Cardiac septum (tissue), 1 donor: ENCODE results near the gene ABCF3. TPM values are rescaled to one million over a fixed set of nuclear protein-coding genes. Genes with fewer than 3 reads are reported as not detected.

Experiments used
- DNase-seq: peaks from one replicate; pipeline ENCODE4 v3.0.0-alpha.2; 2020; ENCODE audit warnings: low spot score
- intact Hi-C: fragments of 100-400 bp; cut with DNase I; formaldehyde crosslinking; loops from one replicate; pipeline ENCODE4 v1.14.0; 2022
- microRNA-seq: library from miRNA; unstranded; fragments of <30 nt; microRNA quantifications from one replicate; pipeline ENCODE4 v1.2.0, GENCODE V29; 2020
- total RNA-seq: library from RNA; stranded (reverse); fragmentation: NEBNext Ultra II Directional; extraction: Animal tissue kit (Norgen Biotek cat#: 25700); gene quantifications from one replicate; pipeline ENCODE4 v1.2.1, GENCODE V29; 2021
- donor health status: DM: no; HTN: no; CAD: no.

ABCF3 gene
- total RNA-seq, 1 donor from 2014 or later, result 61.5 TPM

DNA sequence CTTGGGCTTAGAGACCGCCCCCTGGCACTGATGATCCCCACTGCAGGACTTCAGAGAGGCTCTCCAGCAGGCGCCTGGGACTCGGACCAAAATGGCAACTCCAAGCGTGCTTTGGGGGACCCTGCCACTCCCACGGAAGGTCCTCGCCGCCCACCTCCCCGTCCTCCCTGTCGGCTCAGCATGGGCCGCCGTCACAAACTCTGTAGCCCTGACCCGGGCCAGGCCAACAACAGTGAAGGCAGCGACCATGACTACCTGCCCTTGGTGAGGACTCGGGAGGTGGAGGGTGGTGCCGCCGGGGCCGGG is 55.1 kb downstream of the ABCF3 start:
- intact Hi-C loops, result no loop called here
- DNase-seq, result no peak

DNA sequence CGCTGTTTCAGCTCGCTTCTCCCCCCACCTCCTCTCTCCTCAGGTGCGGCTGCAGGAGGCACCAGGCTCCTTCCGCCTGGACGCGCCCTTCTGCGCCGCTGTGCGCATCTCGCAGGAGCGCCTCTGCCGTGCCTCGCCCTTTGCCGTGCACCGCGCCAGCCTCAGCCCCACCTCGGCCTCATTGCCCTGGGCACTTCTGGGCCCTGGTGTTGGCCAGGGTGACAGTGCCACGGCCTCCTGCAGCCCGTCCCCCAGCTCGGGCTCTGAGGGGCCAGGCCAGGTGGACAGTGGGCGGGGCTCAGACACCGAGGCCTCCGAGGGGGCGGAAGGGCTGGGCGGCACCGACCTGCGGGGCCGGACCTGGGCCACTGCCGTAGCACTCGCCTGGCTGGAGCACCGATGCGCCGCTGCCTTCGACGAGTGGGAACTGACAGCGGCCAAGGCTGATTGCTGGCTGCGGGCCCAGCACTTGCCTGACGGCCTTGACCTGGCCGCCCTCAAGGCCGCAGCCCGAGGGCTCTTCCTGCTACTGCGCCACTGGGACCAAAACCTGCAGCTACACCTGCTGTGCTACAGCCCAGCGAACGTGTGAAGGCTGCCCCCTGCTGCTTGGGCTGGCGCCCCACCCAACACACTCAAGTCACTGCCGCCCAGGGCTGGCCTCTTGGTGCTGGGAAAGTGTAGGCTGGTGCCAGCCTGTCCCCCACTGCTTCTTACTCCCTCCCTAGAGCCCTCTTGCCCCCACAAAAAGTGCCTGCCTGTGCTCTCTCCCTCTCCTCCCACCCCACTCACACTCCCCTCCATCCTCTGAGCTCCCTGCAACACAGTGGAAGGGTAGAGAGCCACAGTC is 55.7 kb downstream of the ABCF3 start:
- intact Hi-C loops, result no loop called here
- DNase-seq, result no peak

DNA sequence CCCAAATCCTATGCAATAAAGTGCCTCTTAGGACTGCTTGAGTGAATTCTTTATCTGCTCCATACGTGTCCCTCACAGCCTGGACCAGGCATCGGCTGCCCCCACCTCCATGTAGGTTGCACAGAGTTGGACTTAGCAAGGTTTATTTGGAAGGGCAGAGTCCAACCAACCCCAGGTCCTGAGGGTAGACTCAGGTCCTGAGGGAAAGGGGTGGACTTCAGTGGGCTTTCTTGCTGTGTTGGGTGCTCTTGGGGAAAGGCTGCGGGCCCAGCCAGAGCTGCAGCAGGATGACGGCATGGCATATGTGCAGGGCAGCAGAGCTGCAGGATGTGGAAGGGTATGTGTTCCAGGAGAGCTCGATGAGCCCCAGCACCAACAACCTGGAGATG is 56.3 kb downstream of the ABCF3 start:
- DNase-seq, result no peak
- intact Hi-C loops, result no loop called here

Small RNA genes lying within 50 kb of the gene (microRNA-seq; reads per million reads assigned to microRNA genes)
- gene MIR1224, result not detected

Other genes starting within 250 kb of the ABCF3 start
- 34.6 TPM for gene ABCC5, start 168.3 kb upstream of the ABCF3 start, total RNA-seq
- gene HTR3D, start 154.5 kb upstream of the ABCF3 start, total RNA-seq, result not detected
- gene HTR3C, start 133.2 kb upstream of the ABCF3 start, total RNA-seq, result not detected
- gene HTR3E, start 89.1 kb upstream of the ABCF3 start, total RNA-seq, result not detected
- gene EIF2B5, start 50.8 kb upstream of the ABCF3 start, total RNA-seq, result 33.4 TPM
- 68.6 TPM for gene DVL3, start 30.8 kb upstream of the ABCF3 start, total RNA-seq
- gene AP2M1, start 11.3 kb upstream of the ABCF3 start, total RNA-seq, result 317 TPM
- not detected for gene VWA5B2, start 43.4 kb downstream of the ABCF3 start, total RNA-seq
- gene ALG3, start 62.8 kb downstream of the ABCF3 start, total RNA-seq, result 14.1 TPM
- gene EEF1AKMT4, start 63.5 kb downstream of the ABCF3 start, total RNA-seq, result 1.5 TPM
- 0.30 TPM for gene CAMK2N2, start 75.4 kb downstream of the ABCF3 start, total RNA-seq
- 0.19 TPM for gene ECE2, start 89.8 kb downstream of the ABCF3 start, total RNA-seq
- 217 TPM for gene PSMD2, start 113.0 kb downstream of the ABCF3 start, total RNA-seq
- 284 TPM for gene EIF4G1, start 128.4 kb downstream of the ABCF3 start, total RNA-seq
- 43.3 TPM for gene FAM131A, start 151.4 kb downstream of the ABCF3 start, total RNA-seq
- gene CLCN2, start 175.4 kb downstream of the ABCF3 start, total RNA-seq, result 3.1 TPM
- 23.2 TPM for gene POLR2H, start 175.5 kb downstream of the ABCF3 start, total RNA-seq
- 0.48 TPM for gene THPO, start 192.0 kb downstream of the ABCF3 start, total RNA-seq
- 7.0 TPM for gene CHRD, start 193.9 kb downstream of the ABCF3 start, total RNA-seq